Liver (tissue), 9 donors: ENCODE results near the gene SYNDIG1. TPM values are rescaled to one million over a fixed set of nuclear protein-coding genes. Genes with fewer than 3 reads are reported as not detected.

ENCODE experiments used
- DNase-seq: peaks from one replicate; pipeline ENCODE4 v3.0.0-alpha.2; 2017; ENCODE audit warnings: low spot score
- H3K27ac ChIP-seq, 2 donors: one replicate each; pipeline ENCODE4 v1.7.0; 2013; ENCODE audit warnings: inconsistent platforms in 2 of 2, low read length in 2 of 2, control low read depth in 1 of 2, low read depth in 1 of 2, mild to moderate bottlenecking in 1 of 2
- H3K27me3 ChIP-seq, 4 donors: one replicate each; pipeline versions ENCODE4 v1.6.1 to v1.7.0; 2013; ENCODE audit warnings: low read length in 3 of 4, inconsistent platforms in 1 of 4, mild to moderate bottlenecking in 1 of 4, moderate library complexity in 1 of 4; ENCODE audit not compliant: control insufficient read depth in 4 of 4, insufficient read depth in 4 of 4
- H3K36me3 ChIP-seq, 4 donors: one replicate each; pipeline versions ENCODE4 v1.6.1 to v1.7.0; 2013; ENCODE audit warnings: low read length in 3 of 4, mild to moderate bottlenecking in 3 of 4, low read depth in 1 of 4, moderate library complexity in 1 of 4; ENCODE audit not compliant: control insufficient read depth in 4 of 4, insufficient read depth in 3 of 4
- H3K4me1 ChIP-seq, 4 donors: one replicate each; pipeline versions ENCODE4 v1.6.1 to v1.7.0; 2013; ENCODE audit warnings: low read length in 3 of 4, mild to moderate bottlenecking in 3 of 4, moderate library complexity in 1 of 4; ENCODE audit not compliant: control insufficient read depth in 4 of 4, insufficient read depth in 4 of 4
- H3K4me3 ChIP-seq, 3 donors: one replicate each; pipeline versions ENCODE4 v1.6.1 to v1.7.0; 2013; ENCODE audit warnings: low read length in 3 of 3, control low read depth in 1 of 3, low read depth in 1 of 3, mild to moderate bottlenecking in 1 of 3
- H3K9ac ChIP-seq, 2 donors: one replicate each; pipeline ENCODE4 v1.7.0; 2013; ENCODE audit warnings: low read length in 2 of 2, mild to moderate bottlenecking in 2 of 2, moderate library complexity in 2 of 2, control low read depth in 1 of 2, low read depth in 1 of 2
- H3K9me3 ChIP-seq, 4 donors: one replicate each; pipeline versions ENCODE4 v1.6.1 to v1.7.0; 2013; ENCODE audit warnings: low read length in 3 of 4; ENCODE audit not compliant: control insufficient read depth in 4 of 4
- ATF3 ChIP-seq: IDR thresholded peaks from 2 replicates; pipeline ENCODE4 v1.6.1; 2016; ENCODE audit warnings: antibody characterized with exemption
- CTCF ChIP-seq: fragments of 150-350 bp; IDR thresholded peaks from 2 replicates; pipeline ENCODE4 v1.5.1; 2017; ENCODE audit warnings: improper control_type of control experiment, low read depth, low read length; ENCODE audit not compliant: missing input control
- FOXA1 ChIP-seq: IDR thresholded peaks from 2 replicates; pipeline ENCODE4 v1.6.1; 2016; ENCODE audit warnings: antibody characterized with exemption
- FOXA2 ChIP-seq: IDR thresholded peaks from 2 replicates; pipeline ENCODE4 v1.6.1; 2016; ENCODE audit warnings: antibody characterized with exemption
- HNF4A ChIP-seq, 2 donors: conservative IDR thresholded peaks; 2 replicates each; pipeline ENCODE4 v1.6.1; 2016; ENCODE audit warnings: antibody characterized with exemption in 2 of 2, mild to moderate bottlenecking in 2 of 2
- NR2F2 ChIP-seq: IDR thresholded peaks from 2 replicates; pipeline ENCODE4 v1.6.1; 2016; ENCODE audit warnings: antibody characterized with exemption
- RAD21 ChIP-seq, 2 donors: IDR thresholded peaks; 2 replicates each; pipeline ENCODE4 v1.6.1; 2016; ENCODE audit warnings: antibody characterized with exemption in 2 of 2, mild to moderate bottlenecking in 2 of 2
- SP1 ChIP-seq: IDR thresholded peaks from 2 replicates; pipeline ENCODE4 v1.6.1; 2018; ENCODE audit warnings: antibody characterized with exemption, mild to moderate bottlenecking
- TAF1 ChIP-seq: conservative IDR thresholded peaks from 2 replicates; pipeline ENCODE4 v1.6.1; 2016; ENCODE audit warnings: antibody characterized with exemption, mild to moderate bottlenecking
- YY1 ChIP-seq: IDR thresholded peaks from 2 replicates; pipeline ENCODE4 v1.6.1; 2016; ENCODE audit warnings: antibody characterized with exemption, mild to moderate bottlenecking
- WGBS: extraction: QIAGEN DNeasy Blood & Tissue Kit; methylation state at CpG from one replicate; pipeline ENCODE4 v1.1.7; 2013; 5-methylcytosine and 5-hydroxymethylcytosine counted together
- polyA plus RNA-seq, 2 donors: library from polyadenylated mRNA; stranded (reverse) in 1 of 2; unstranded in 1 of 2; fragments of 200-250 nt in 1 of 2; fragments of >200 nt in 1 of 2; fragmentation: Nextera tagmentation in 1 of 2; extraction: Ambion mirVana in 1 of 2; gene quantifications; one replicate each; pipeline versions ENCODE4 v1.2.1 to v1.2.3, GENCODE V29; 2013 to 2015
- total RNA-seq, 2 donors: library from RNA; depleted of rRNA; stranded (reverse); fragments of >200 nt; gene quantifications; one replicate each; pipeline ENCODE4 v1.2.3, GENCODE V29; 2014
- TF ChIP-seq, protein P1 (sequence below): IDR thresholded peaks from 2 replicates; pipeline ENCODE4 v1.6.1; 2016; ENCODE audit warnings: antibody characterized with exemption
- TF ChIP-seq, protein P2 (sequence below): IDR thresholded peaks from 2 replicates; pipeline ENCODE4 v1.6.1; 2016; ENCODE audit warnings: antibody characterized with exemption, mild to moderate bottlenecking
- donor health status: healthy.
- donor health status: healthy.
- donor health status: healthy.
- donor health status: healthy.
- donor health status: healthy.

SYNDIG1 gene
- total and polyA plus RNA-seq, 4 donors, result 0.05 to 0.08 TPM; not detected in 2

DNA sequence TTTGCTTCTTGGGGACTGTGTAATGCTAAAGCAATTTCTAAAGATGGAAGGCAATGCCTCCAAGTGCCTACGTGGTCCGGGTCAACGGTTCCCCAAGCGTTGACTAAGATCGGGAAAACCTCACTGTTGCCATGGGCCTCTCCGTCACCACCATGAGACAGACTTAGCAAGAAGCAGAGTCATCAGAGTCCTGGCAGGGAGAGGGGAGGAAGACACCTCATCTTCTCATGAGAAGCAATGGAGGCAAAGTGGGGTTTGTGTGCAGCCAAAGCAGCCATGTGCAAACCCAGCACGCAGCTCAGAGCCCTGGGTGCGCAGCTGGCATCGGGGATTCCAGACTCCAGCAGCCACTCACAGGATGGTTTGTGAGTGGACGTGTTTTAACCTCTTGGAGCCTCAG is 111.4 kb downstream of the SYNDIG1 start:
- no peak overlapping the region for H3K27ac ChIP-seq
- peak; percentile 6 for DNase-seq

DNA sequence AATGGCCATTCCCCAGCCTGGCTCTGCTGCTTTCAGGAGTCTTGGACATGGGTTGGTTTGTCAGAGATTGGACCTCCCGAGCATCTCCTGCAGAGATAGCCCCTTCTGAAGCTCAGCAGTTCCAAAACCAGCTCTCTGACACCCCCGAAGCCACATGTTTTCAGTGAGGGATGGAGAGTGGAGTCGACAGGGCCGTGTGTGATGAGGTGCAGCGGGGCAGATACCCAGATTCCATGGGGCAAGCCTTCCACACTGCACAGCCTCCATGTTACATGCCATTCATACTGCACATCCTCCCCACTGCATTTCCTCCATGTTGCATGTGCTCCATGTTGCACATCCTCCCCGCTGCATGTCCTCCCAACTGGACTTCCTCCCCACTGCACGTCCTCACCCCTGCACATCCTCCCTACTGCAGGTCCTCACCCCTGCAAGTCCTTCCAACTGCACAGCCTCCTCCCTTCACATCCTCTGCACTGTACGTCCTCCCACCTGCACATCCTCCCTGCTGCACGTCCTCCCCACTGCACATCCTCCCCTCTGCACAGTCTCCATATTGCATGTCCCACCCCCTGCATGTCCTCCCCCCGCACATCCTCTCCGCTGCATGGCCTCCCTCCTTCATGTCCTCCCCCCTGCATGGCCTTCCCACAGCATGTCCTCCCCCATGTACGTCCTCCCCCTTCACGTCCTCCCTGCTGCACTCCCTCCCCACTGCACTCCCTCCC is 112.2 kb downstream of the SYNDIG1 start:
- no peak for TF ChIP-seq FOXA2
- no peak for TF ChIP-seq HNF4A (conservative IDR thresholded peaks at IDR 0.05)
- no peaks in the 10 kb centered on the region for H3K27me3 ChIP-seq
- H3K9ac ChIP-seq, result no peak overlapping the region
- no peaks in the 10 kb centered on the region for H3K36me3 ChIP-seq
- H3K4me3 ChIP-seq, result no peak overlapping the region
- H3K27ac ChIP-seq, result no peak overlapping the region
- 83% methylated on average over 13 of the region's 13 CpGs for WGBS
- H3K4me1 ChIP-seq, result no peaks in the 10 kb centered on the region
- H3K9me3 ChIP-seq, result no peaks in the 10 kb centered on the region
- peak; percentile 16 for DNase-seq

More for the DNA sequence above, 111.4 kb downstream of the SYNDIG1 start:
- Histone ChIP-seq H3K36me3 (no peaks in the 10 kb centered on the region), H3K27me3 (no peaks in the 10 kb centered on the region), H3K9me3 (no peaks in the 10 kb centered on the region), H3K4me3 (no peak overlapping the region), H3K9ac (no peak overlapping the region), H3K4me1 (no peaks in the 10 kb centered on the region)
- WGBS, result 92% methylated on average over 10 of the region's 10 CpGs
- TF ChIP-seq YY1 (no peak), HNF4A (conservative IDR thresholded peaks at IDR 0.05) (no peak), ATF3 (no peak), CTCF (no peak), FOXA1 (no peak), NR2F2 (no peak), SP1 (no peak)
- TF ChIP-seq, protein P1, sequence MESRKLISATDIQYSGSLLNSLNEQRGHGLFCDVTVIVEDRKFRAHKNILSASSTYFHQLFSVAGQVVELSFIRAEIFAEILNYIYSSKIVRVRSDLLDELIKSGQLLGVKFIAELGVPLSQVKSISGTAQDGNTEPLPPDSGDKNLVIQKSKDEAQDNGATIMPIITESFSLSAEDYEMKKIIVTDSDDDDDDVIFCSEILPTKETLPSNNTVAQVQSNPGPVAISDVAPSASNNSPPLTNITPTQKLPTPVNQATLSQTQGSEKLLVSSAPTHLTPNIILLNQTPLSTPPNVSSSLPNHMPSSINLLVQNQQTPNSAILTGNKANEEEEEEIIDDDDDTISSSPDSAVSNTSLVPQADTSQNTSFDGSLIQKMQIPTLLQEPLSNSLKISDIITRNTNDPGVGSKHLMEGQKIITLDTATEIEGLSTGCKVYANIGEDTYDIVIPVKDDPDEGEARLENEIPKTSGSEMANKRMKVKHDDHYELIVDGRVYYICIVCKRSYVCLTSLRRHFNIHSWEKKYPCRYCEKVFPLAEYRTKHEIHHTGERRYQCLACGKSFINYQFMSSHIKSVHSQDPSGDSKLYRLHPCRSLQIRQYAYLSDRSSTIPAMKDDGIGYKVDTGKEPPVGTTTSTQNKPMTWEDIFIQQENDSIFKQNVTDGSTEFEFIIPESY, result no peak

- Histone ChIP-seq H3K27ac (no peak overlapping the region), H3K9me3 (no peaks in the 10 kb centered on the region), H3K9ac (no peak overlapping the region), H3K4me1 (no peaks in the 10 kb centered on the region), H3K27me3 (no peaks in the 10 kb centered on the region), H3K36me3 (no peaks in the 10 kb centered on the region), H3K4me3 (no peak overlapping the region)
- WGBS, result 81% methylated on average over 15 of the region's 15 CpGs
- DNase-seq, result peak; percentile 5
- TF ChIP-seq HNF4A (conservative IDR thresholded peaks at IDR 0.05) (no peak), TAF1 (no peak), YY1 (no peak), RAD21 (IDR thresholded peaks at IDR 0.05) (no peak), CTCF (no peak)
- TF ChIP-seq, protein P2, sequence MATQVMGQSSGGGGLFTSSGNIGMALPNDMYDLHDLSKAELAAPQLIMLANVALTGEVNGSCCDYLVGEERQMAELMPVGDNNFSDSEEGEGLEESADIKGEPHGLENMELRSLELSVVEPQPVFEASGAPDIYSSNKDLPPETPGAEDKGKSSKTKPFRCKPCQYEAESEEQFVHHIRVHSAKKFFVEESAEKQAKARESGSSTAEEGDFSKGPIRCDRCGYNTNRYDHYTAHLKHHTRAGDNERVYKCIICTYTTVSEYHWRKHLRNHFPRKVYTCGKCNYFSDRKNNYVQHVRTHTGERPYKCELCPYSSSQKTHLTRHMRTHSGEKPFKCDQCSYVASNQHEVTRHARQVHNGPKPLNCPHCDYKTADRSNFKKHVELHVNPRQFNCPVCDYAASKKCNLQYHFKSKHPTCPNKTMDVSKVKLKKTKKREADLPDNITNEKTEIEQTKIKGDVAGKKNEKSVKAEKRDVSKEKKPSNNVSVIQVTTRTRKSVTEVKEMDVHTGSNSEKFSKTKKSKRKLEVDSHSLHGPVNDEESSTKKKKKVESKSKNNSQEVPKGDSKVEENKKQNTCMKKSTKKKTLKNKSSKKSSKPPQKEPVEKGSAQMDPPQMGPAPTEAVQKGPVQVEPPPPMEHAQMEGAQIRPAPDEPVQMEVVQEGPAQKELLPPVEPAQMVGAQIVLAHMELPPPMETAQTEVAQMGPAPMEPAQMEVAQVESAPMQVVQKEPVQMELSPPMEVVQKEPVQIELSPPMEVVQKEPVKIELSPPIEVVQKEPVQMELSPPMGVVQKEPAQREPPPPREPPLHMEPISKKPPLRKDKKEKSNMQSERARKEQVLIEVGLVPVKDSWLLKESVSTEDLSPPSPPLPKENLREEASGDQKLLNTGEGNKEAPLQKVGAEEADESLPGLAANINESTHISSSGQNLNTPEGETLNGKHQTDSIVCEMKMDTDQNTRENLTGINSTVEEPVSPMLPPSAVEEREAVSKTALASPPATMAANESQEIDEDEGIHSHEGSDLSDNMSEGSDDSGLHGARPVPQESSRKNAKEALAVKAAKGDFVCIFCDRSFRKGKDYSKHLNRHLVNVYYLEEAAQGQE, result no peak
- TF ChIP-seq, protein P1, result no peak
Measured at GRCh38 chr20:24582373-24583168, 113.1 kb downstream of the SYNDIG1 start.
